ENCODE data around the gene OAT. TPM values are rescaled to one million over a fixed set of nuclear protein-coding genes. Genes with fewer than 3 reads are reported as not detected.
A peak's percentile ranks its signal among the peaks of the same experiment; 100 is the strongest.
"Not testable (repeated sequence)": the region's sequence is repeated elsewhere in the genome, so short reads cannot be mapped to it uniquely, and the experiment has no call there.

OAT gene
- total RNA-seq, 1 experiment from 2014 or later: 138 TPM

DNA sequence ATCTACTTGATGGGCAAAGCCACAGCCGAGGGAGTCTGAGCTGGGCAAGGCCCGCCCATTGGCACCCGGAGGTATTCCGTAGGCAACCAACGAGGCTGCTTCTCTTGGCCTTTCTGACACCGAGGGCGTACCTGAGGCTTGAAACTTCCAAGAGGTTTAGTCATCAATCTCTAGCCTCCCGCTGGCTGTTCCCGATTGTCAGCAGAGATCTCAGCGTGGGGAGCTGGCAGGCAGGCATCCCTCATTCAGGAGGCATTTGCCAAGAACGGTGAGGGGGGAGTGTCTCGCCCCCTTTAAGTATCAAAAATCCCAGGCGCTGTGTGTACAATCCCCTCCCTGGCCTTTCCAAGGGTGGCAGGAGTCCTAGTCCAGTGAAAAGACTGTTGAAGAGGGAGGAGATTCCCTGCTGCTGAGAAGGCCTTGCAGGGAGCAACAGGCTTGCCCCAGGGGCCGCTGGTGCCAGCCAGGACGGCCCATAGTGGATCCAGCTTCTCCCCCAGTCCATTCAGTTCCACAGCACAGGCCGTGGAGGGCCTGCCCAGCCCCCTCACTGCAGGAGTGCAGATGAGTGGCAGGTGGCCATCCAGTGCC lies 39.7 kb downstream of the OAT start:
- peak; percentile 83 for DNase-seq (ENCODE audit: low read depth)

DNA sequence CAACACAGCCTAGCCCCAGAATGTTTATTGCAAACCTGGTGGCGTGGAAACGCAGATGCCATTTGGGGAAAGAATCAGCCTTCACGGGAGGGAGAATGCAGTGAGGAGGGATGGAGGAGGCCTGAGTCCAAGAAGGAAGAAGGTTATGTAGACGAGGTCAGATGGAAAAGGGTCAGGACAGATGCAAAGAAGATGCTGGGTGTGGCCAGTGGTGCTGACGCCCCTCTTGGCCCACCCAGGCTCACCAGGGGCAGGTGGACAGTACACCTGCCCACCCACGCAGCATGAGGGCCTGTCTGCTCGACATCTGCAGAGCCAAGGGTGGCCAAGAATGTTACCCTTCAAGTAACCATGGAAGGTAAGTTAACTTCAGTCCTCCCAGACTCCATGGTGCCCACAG lies 40.5 kb downstream of the OAT start:
- no peak for DNase-seq (ENCODE audit: low read depth)

DNA sequence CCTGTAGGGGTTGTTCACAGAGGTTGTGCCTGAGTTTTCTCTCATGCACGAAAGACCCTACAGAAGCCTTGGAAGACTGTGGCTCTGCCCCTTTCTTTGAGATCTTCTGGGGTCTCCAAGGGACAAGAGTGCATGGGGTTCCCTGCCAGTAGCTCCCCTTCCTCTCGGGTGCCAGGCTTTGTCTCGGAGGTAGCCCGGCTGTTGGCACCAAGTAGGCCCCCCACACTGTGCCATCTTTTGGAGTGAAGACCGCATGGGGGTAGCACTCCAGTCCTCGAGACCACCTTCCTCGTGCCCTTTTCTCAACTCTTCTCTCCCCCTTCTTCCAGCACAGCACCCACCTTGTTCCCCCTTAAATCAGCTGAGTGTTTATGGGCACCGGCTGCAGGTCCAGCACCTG lies 41.6 kb downstream of the OAT start:
- DNase-seq (ENCODE audit: low read depth): no peak

DNA sequence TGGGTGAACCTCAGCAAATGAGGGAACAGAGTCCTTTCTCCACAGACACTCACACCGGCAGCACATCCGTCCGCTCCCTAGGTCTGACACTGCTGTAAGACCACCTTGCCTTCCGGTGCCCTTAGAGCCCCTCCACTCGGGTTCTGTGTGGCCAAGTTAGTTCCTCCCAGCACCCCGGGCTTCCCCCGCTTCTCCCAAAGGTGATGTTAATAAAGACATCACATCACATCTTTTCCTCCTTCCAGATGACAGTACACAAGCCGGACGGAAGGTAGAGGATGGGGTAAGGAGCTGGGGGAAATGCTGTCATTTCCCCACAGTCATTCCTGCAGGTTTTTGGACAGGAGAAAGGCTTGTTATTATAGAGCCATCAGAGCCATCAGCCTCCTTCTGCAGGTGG lies 42.3 kb downstream of the OAT start:
- DNase-seq (ENCODE audit: low read depth): no peak

DNA sequence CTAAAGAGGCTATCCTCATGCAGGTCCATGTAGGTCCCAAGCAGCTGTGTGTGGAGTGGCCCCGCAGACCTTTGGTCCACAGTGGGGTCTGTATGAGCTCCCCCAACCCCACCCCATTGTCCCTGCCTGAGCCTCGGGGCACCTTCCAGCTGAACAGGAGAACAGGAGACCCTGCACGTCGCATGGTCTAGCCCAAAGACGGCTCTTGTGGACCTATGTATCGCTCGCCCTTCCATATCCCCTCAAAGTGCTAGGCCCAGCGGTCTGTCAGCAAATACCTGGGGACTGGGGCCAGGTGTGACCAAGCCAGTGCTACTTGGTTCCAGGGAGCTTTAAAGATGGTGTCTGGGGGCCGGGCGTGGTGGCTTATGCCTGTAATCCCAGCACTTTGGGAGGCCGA lies 43.0 kb downstream of the OAT start:
- DNase-seq (ENCODE audit: low read depth): no peak

DNA sequence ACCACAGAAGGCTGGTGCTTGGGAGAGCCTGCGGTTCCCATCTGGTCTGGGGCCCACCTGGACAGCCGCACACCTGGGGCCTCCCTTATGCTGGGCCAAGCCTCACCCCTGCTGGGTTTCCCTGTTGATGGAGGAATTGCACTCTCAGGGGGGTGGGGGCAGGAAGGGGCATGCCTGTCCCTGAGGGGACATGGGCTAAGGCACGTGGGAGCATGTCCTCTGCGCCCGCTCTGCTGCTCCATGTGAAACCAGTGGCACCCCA lies 43.4 kb downstream of the OAT start:
- DNase-seq (ENCODE audit: low read depth): no peak

DNA sequence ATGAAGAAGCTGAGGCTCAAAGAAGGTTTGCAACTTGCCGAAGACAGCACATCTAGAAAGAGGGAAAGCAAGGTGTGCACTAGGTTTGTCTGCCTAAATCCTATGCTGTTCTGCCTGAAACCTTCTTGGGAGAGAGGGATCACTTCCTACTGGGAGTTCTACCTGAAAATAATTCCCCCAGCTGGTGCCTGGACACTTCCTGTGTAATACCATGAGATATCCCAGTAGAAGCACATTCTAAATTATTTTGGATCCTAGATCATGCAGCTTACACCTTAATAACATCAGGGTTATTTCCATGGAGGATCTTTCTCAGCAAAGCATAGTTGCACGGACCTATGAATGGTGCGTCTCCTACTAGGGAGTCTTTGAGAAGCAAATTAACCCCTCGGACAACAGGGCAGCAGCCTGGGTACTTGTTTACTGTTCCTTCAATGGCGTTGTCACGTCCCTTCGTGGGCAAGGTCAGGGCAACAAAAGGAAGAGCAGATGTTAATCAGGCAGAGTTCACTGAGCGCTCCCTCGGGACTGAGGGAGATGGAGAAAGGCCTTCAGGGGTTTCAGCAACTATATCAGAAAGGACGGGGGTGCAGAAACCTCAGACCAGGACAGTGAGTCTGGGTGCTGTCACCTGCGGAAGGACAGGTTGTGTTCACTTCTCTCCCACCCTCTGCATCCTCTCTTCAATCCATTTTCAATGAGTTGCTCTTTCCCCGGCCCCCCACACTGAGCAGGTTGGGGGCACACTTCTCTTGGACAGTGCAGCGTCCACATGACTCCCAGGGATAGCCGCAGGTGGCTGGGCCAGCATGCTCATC lies 44.0 kb downstream of the OAT start:
- no peak for DNase-seq (ENCODE audit: low read depth)

DNA sequence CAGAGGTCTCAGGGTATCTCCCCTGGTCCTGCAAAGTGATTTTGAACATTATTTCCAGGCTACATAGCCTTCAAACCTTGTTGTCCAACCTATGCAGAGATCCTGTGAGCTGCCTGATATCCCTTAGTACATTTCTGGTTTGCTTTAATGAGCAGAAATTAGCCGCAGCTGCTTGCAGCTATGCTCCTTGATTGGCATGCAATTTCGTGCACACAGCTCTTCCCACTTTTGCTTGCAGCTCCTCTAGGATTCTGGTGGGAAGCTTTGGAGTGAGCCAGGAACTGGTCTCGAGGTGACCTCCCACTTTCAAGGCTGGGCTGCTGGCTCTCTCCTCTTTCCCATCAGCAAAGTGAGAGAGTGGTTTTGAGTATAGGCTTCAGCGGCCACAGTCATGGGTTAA lies 45.8 kb downstream of the OAT start:
- no peak for DNase-seq (ENCODE audit: low read depth)

DNA sequence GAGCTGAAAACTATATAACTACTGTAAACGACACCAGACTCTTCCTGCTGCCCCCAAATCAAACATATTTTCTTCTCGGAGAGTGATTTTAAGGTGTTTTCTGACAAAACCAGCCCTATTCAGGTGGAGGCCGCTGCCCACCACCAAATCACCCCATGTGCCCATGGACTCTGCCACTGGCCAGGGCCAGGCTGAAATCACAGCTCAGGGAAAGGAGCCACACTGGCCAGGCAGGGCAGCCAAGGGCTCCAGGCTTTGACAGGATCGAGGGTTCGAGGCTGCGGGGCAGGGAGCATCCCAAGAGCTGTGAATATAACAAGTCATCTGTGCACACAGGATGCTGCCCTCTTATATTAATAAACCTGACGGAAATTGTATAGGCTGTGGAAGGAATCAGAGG lies 48.3 kb downstream of the OAT start:
- DNase-seq (ENCODE audit: low read depth): no peak

DNA sequence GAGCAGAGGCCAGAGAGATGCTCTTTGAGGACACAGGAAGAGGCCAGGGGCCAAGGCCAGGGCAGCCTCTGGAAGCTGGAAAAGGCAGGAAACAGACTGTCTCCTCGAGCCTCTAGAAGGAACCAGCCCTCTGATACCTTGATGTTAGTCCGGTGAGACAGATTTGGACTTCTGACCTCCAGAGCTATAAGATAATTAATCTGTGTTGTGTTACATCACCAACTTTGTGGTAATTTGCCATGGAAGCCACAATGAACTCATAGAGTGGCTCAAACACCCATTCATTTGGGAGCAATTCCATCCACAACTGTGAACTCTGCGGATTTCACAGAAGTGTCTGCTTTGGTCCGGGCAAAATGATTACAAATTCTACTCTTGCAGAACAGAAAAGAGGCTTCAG lies 48.7 kb downstream of the OAT start:
- no peak for DNase-seq (ENCODE audit: low read depth)

DNA sequence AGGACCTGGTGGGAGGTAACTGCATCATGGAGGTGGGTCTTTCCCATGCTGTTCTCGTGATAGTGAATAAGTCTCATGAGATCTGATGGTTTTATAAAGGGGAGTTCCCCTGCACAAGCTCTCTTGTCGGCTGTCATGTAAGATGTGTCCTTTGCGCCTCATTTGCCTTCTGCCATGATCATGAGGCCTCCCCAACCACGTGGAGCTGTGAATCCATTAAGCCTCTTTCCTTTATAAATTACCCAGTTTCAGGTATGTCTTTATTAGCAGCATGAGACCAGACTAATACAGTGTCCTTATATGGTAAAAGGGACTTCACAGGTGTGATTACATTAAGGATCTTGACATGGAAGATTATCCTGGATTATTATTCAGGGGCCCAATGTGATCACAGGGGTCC lies 49.2 kb downstream of the OAT start:
- not testable (repeated sequence) for DNase-seq (ENCODE audit: low read depth)

DNA sequence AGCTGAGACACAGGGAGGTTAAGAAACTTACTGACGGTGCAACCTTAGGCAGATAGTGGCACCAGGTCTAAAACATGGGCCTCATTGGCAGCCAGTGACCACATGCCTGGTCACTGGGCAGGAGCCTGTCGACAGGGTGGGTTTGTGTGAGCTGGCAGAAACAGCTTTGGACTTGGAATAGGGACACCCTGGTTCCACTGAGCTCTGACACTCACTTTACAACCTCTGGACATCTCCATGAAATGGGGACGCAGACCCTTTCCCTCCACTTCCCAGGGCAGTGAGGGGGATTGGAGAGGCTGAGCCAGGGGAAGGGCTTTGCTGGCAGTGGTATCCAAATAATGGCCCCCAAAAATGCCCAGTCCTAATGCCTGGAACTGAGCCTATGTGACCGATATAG lies 49.7 kb downstream of the OAT start:
- DNase-seq (ENCODE audit: low read depth): no peak

DNA sequence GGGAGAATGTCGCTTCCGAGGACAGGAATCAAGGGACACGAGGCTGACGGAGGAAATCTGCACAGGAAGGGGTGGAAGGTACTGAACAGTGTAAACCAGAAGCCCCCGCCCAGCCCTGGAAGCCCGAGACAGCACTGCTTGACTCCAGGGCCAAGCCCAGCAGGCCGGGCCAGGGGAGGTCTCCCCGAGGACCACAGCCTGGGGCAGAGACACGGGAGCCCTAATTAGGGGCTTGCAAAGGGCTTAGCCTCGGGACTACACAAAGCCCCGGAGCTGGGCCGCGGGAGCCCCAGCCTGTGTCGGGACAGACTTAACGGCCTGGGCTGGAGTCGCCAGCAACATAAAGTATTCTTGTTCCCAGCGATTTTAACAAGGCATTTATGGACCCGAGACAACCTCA lies 50.8 kb downstream of the OAT start:
- no peak for DNase-seq (ENCODE audit: low read depth)

DNA sequence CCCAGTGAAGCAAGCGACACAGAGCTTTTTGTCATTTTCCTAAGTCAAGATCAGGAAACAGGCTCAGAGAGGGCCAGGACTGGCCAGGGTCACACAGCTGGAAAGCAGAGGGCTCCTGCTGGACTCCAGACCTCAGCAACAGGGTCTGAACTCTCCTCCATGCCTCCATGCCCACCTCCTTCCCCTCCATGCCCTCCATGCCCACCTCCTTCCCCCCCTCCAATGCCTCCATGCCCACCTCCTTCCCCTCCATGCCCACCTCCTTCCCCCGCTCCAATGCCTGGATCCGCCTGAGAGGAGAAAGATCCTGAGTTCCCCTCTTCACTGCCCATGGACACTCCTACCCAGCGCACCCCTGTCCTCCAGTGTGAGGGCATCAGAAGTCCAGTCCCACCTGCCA lies 51.3 kb downstream of the OAT start:
- no peak for DNase-seq (ENCODE audit: low read depth)

DNA sequence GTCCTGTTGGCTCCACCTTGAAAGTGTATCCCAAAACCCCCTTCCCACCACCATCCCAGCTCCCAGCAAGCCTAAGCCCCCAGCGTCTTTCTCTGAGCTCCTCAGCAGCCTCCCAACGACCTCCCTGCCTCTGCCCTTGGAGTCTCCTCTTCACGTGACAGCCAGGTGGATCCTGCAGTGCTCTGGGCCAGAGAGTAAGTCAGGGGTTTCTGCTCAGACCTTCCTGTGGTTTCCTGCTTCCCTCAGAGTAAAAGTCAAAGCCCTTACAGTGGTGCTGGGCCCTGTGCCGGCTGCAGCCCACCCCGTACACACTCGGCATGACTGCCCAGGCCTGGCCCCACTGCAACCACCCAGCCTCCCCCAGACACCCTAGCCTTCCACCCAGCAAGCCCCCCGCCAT lies 51.9 kb downstream of the OAT start:
- no peak for DNase-seq (ENCODE audit: low read depth)

DNA sequence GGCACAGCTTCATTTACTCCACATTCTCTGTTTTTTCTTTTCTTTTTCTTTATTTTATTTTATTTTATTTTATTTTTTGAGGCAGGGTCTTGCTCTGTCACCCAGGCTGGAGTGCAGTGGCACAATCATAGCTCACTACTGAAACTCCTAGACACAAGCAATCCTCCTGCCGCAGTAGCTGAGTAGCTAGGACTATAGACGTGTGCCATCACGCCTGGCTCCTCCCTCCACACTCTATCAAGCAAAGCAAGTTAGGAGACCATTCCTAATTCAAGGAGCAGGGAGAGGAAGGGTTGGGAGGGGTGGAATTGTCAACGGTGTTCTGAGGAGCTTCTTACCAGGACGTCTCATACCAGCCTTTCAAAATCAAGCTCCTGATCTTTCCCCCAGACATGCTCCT lies 52.4 kb downstream of the OAT start:
- no peak for DNase-seq (ENCODE audit: low read depth)

DNA sequence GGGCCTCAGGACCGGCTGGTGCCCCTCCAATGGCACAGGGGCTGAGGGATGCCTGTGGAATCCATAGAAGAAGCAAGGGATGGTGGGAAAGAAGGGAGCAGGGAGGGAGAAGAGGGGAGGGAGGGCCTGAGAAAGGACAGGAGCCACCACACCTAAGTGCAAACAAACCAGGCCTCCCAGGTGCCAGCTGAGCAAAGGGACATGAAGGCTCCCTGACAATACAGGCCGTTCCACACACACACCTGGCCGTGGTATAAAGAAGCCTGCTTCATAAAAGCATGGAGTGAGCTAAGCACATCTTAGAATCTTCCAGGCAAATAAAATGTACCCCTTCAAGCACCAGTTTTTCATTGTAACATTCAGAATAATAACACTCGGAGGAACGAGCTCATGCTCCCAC lies 54.0 kb downstream of the OAT start:
- no peak for DNase-seq (ENCODE audit: low read depth)

DNA sequence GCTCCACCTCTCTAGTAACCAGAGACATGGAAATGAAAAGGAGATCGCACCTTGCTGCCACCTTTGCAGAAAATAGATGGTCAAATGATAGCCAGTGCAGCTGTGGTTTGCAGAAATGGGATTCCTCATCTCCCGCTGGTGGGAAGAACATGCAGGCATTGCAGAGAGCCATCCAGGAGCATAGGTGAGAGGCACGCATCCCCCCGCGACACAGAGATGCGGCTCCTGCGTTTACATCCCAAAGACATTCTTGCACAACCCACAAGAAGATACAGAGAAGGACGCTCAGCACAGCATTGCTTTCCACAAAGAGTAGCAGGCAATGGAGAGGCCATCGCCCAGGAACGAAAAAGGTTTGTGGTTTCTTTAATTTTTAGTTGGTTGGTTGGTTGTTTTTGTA lies 56.2 kb downstream of the OAT start:
- no peak for DNase-seq (ENCODE audit: low read depth)

DNA sequence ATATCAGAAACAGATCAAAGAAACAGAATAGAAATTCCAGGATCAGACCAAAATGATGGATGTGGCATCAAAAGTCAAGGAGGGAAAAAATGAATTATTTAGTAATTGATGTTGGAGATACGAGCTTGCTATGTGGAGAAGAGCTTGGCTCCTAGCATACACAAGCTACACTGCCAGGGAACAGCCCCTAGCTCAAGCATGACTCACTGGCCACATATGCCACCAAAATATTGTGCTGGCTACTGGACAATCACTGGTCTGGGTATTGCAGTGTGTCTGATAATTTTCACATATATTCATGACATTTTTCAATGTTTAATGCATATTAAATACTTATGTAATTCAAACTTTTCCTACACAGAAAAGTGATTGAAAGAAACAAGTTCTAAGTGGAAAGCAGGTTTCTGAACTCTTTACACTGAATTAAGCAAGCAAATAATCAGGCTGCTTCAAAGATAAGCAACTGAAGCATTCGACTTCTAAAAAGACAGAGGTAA lies 59.3 kb downstream of the OAT start:
- peak; percentile 38 for DNase-seq (ENCODE audit: low read depth)

DNA sequence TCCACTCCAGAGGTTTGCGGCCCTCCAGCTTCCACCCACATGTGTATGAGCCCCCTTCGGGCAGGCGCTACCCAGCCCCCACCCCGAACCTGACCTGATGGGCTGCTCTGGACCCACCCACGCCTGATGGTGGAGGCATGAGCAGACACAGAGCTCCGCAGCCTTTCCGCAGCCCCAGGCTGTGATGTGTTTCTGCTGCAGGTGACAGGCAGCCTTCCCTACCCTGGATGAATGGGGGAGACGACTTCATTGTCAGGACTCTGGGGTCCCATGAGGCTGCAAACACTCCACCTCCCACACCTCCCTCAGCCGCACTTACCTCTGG lies 61.2 kb downstream of the OAT start:
- DNase-seq (ENCODE audit: low read depth): no peak

DNA sequence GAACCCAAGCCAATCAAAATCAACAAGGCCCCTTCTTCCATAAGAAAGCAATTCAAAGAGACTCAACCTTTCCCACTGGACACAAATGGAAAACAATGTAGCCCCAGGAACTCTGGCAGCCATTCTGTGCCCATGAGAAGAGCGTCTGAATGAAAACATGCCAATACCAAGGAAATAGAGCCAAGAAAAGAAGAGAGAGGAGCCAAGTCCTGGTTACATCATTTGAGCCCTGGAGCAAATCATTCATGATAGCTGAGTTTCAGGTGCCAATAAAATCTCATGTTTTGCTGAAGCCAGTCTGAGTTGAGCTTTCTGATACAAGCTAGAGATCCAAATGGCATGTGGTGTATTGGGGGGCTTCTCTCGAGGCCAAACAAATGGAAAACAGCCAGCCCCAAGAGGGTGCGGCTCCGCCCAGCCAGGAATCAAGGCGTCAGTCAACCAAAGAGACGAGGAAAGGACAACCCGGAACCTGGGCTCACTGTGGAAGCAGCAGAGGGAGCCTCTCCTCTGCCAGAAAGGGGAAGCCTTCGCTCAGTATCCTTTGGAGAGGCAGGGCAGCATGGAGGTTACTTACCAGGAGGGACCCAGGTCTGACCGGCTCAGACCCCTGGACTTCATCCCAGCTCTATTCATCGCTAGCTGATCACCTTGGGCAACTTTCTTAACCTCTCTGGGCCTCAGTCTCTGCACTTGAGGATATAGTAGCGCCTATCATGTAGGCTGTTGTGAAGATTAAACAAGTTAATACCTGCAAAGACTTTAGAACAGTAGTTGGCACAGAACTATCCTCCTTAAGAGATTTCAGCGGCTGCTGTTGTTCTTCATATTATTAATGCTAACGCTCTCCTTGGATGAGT lies 61.8 kb downstream of the OAT start:
- DNase-seq (ENCODE audit: low read depth): peak; percentile 45

DNA sequence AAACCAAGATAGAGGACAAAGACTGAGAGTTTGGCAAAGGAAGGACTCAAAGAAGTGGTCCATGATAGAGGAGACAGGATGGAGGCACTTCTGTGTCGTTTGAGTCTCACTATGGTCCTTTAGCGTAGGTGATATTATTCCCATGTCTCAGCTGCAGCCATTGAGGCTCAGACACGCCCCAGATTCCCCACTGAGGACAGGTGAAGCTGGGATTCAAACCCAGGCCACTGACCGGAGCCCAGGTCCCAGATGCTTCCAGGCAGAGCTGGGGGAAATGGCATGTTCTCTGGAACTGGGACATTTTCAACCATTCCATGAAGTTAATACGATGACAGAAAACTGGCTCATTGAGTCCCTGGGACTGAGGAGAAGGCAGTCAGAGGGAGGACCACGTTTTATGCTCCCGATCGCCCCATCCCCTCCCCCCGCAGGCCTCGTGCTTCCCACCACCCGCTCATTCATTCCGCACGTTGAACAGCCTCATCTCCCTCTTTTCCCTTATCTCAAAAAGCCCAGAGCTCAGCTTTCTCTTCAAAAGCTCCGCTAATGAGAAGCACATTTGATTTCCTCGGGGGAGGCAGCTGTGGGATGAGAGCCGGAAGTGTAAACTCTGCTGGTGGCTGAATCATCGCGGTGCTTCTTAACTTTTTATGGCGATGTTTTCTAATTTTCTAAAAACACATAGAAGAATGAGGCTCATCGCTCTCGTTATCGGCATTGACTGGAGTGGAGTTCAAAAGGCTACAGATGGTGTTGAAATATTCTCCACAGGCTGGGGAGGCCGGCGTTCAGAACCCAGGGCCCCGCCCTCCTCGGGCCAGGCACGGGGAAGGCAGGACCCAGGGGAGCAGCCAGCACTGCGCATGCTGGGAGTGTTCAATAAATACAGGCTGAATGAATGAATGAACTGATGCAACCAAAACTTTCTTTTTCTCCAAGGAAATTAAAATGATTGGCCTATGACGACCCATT lies 64.0 kb downstream of the OAT start:
- DNase-seq (ENCODE audit: low read depth): peak; percentile 66
